Activated naive CD8-positive, alpha-beta T cell treated with anti-CD3 and anti-CD28 coated beads, Interleukin-2, amount 50 U/mL, for 16 hours (primary cell): Measurements from ENCODE around the gene ENAH.
A peak's percentile ranks its signal among the peaks of the same experiment; 100 is the strongest.
"Not testable (repeated sequence)": the region's sequence is repeated elsewhere in the genome, so short reads cannot be mapped to it uniquely, and the experiment has no call there.

Source experiments
- DNase-seq: peaks from one replicate; pipeline ENCODE4 v3.0.0-alpha.2; 2020; ENCODE audit warnings: low read depth, low spot score

ENAH gene

DNA sequence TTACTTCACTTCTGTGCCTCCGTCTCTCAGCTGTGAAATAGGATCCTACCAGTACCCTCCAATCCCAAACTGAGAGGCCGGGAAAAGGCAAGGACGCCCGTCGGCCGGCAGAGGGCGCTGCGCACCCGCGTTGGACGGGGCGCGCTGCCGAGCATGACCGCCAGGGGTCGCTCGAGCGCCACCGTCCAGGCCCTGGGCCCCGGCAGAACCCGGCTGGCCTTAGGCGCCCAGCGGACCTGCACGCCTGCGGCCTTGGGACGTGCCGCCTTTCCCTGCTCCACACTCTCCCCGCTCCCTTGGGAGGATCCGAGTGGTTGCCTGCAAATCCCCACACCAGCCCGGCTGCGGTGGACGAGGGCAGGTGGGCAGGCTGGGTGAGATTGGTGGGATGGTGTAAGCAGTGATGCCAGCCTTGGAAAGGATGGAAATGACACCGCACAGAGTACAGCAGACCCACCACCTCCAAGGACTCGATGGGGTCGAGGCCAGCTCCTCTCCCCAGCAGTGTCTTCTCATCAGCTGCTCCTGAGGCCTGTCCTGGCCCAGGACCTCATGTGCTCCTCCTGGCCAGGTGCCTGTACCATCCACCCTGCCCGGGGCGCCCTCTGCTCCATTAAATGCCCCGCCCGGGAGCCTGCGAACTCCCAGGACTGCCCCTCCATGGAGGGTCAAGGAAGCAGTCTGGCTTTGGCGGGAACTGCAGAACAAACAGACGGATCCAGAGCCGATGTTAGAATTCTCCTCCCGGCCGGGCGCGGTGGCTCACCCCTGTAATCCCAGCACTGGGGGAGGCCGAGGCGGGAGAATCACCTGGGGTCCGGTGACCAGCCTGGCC lies 177.7 kb downstream of the ENAH start:
- peak; percentile 14 for DNase-seq

DNA sequence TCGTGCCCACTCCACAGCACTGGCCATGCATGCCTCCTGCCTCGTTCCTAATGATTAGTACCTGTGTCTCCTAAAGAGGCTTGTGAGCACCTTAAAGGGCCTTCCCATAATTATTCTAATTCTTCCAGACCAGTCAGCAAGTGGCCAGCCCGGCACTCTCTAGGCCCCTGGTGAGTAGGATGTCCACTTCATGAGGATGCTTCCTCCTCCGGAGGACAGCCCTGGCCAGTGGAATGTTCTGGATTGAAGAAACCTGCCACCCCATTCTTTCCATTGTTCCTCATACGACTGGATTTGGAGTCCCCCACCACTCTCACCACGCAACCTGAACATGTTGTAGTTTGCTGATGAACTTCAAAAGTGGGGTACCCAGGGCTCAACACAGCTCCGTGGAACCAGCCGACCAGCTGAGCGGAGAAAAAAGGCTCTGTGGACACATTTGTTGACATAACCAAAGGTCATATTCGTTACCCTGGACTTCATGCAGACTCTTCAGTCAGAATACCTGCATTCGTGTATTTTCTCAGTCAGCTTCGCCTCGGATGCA lies 178.4 kb downstream of the ENAH start:
- DNase-seq = no peak

DNA sequence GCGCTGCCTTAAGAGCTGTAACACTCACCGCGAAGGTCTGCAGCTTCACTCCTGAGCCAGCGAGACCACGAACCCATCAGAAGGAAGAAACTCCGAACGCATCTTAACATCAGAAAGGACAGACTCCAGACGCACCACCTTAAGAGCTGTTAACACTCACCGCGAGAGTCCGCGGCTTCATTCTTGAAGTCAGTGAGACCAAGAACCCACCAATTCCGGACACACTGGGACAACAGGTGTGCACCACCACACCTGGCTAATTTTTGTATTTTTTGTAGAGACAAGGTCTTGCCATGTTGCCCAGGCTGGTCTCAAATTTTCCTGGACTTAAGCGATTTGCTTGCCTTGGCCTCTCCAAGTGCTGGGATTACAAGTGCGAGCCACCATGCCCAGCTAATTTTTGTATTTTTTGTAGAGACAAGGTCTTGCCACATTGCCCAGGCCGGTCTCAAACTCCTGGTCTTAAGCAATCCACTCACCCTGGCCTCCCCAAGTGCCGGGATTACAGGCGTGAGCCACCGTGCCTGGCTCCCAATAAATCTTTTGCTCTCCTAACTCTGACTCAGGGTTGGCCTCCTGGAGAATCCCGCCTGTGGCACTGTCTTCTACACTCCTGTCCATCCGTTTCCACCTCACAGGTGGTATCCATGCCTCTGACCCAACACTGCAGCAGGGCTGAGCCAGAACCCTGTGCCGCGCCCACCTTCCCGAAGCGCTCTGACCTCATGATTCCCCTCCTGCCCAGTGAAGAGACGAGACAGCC lies 179.1 kb downstream of the ENAH start:
- DNase-seq = not testable (repeated sequence)

DNA sequence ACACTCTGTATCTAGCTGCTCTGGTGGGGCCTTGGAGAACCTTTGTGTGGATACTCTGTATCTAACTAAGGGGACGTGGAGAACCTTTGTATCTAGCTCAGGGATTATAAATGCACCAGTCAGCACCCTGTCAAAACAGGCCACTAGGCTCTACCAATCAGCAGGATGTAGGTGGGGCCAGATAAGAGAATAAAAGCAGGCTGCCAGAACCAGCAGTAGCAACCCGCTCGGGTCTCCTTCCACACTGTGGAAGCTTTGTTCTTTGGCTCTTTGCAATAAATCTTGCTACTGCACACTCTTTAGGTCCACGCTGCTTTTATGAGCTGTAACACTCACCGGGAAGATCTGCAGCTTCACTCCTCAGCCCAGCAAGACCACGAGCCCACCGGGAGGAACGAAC lies 179.7 kb downstream of the ENAH start:
- not testable (repeated sequence) for DNase-seq

DNA sequence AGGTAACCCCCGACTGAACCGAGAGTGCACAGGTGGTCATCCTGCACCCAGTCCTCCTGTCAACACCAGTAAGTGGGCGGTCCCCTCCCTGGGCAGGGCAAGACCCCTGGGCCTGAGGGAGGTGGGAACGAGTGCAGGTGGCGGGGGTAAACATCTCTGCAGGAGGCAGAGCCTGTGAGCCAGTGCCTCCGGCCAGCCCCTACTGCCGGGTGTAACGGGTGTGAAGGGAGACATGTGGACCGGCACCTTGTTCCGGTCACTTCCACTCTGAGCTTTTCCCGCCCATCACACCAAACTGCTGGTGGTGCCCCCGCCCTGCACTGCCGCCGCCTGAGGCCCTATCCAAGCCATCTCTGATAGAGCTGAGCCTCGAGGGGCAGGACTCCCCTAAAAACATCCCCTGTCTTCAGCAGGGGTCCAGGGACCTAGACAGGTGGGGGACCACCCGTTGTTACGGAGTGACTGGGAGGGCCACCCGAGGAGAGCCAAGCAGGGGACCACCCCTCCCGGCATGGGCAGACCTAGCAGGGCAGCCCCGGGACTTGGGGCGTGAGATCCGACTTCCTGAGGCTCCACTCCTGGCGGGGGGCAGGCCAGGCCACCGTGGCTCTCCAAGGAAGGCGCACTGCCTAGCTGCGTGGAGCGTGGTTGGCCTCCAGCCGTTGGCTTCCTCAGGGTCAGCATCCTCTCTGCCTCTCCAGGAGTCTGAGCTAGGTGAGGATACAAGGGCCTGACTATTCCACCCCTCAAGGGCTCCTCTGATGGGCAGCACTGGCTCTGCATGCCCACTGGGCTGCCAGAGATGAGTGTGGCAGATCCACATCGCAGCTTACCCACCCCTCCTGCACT lies 181.2 kb downstream of the ENAH start:
- DNase-seq = no peak

DNA sequence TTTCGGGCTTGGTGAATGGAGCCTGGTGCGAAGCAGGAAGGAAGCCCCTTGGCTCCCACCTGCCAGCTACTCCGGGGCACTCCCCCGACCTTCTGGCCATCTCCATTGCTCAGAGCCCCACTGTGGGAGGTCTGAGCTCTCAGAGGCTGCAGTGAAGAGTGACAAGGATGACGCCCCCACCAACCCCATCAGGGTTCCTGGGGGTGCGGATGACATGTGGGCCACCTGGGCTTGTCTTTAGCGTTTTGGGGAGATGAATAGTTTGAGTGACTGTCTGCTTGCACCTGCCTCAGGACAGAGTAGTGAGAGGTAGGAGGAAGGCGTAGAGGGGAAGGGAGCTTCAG lies 181.8 kb downstream of the ENAH start:
- DNase-seq = no peak

DNA sequence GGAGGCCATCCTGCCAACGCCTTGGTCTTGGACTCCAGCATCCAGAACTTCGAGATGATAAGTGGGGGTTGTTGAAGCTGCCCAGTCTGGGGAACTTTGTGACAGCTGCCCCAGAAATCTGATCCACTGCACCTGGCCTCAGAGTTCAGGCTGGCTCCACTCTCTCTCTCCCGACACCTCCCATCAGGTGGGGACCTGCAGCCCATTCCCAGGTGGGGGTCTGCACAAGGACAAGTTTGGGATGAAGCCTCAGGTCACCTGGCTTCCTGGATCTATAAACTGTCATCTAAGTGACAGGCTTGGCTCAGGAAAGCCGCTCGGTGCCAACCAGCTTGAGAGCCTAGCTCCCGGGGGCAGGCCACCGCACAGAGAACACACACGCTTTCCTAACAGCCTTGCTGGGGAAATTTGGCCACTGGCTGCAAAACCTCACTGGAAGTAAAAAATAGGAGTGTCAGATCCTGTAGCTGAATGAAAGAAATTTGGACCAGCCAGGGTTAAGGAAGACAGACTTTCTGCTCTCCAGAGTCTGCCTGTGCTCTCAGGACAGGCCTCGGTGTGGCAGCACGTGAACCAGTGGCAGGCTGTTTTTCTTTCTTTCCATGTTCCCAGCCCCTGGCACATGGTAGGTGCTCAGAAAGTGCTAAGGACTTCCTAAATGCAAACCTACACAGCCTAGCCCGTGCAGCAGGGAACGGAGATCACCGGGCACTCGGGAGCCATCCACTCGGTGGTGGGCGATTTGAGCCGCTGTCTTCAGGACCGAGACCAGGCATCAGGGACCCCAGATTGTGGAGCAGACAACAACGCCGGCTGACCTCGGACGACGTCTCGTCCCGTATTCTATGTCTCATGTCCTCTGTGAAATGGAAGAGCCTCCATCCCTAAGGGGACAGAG lies 182.5 kb downstream of the ENAH start:
- no peak for DNase-seq

DNA sequence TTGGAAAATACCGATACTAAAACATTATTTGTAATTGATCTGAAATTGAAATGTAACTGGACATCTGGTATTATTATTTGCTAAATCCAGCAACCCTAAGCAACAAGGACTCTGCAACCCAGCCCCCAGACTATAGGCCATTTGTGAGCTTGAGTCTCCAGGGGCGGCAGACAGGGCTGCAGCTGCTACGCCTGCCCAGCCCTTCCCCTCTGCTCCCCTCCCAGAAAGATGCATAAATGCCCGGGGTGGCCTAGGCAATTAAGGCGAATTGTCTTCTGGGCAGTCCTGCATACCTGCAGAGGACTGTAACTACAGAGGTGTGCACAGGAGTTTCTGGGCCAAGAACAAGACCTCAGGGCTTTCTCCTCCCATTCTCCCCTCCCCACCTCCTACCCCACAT lies 183.9 kb downstream of the ENAH start:
- DNase-seq = no peak

DNA sequence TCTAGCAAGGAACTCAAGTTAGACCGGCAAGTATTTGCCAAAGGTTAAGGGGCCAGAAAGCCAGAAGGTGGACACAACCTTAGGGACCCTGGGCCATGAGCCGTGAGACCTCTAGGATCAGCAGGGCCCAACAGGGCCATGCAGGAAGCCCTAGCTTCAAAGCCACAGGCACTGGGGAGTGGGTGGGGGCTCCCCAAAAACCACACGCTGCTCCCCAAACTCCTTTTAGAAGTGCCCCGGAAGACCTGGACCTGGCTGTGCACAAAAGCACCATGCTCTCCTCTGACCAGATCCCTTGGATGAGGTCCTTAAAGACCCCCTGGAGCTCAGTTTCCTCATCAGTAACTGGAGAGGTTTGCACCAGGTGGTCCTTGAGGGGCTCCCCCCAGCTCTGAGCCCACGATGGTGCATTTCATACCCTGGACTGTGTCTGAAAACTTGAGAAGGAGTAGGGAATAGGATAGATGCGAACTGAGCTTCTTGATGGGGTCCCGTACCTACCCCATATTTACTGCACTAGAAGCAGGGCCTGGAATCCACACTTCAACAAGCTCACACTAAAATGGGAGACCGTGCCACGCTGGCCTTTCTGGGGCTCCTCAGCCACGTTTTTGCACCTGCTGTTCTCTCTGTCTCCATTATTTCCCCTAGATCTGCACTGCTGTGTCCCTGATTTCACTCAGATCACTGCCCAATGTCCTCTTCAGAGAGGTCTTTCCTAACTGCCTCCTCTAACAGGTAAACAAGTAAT lies 184.5 kb downstream of the ENAH start:
- no peak for DNase-seq

DNA sequence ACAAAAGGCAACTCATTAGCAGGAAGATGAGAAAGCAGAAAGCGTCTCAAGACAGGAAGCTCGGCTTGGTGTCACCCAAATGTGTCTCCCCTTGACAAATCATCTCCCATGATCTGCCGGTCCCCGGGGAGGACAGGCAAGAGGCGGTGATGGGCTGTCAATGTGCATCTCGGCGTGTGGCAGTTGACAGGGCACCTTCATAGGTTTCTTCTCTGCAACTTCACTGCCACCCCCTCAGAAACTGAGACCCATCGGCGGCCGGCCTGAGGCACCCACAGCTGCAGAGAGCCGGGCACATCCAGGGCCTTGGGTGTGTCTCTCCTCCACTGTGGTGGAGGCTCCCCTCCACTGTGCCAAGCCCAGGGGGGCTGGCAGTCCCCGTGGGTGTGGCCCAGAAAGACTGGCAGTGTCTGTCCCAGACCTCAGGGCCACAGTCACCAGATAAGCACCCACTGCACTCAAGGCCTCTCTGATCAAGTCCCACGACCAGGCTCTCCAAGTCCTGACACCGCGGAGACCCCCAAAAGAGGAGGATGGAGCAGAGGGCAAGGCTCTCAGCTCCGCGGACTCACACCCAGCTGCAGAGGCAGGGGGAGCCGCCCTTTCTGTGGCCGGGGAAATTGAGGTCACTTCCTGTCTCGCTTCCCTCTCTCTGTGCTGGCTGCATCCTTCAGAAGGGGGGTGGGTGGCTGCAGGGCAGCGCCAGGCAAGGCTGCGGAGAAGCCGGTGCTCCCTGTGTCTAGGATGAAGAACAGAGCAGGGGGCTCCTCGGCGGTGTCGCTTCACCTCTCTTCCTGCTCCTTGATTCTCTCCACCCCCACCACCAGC lies 185.5 kb downstream of the ENAH start:
- DNase-seq = peak; percentile 49

DNA sequence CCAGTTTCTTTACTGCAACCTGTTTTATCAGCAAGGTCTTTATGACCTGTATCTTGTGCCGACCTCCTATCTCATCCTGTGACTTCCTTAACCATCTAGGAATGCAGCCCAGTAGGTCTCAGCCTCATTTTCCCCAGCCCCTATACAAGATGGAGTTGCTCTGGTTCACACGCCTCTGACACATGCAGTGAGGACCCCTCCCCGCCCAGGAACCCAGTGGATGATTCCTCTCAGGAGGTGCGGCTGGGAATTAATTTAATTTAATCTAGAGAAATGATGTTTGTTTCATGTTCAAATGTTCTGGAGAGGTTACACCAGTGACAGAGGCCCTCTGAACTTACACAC lies 186.1 kb downstream of the ENAH start:
- no peak for DNase-seq

DNA sequence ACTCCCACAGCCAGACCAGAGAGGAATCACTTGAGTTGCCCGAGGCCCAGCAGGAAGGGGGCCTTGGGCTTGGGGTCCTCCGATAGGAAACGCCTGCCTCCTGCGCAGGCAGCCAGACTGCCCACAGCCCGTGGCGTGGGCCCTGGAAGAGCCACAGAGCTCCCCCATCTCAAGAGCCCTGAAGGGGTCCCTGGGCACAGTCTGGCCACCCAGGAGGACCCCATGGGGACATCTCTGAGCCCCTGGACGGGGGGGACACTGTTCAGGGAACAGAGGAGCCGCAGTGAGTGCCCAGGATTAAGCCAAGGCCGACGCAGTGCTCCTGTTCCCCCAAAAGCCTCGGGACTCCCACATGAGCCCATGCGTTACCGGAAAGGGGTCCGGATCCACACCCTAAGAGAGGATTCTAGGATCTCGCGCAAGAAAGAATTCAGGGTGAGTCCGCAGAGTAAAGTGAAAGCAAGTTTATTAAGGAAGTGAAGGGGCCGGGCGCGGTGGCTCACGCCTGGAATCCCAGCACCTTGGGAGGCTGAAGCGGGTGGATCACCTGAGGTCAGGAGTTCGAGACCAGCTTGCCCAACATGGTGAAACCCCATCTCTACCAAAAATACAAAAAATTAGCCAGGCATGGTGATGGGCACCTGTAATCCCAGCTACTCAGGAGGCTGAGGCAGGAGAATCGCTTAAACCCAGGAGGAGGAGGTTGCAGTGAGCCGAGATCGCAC lies 187.0 kb downstream of the ENAH start:
- DNase-seq = no peak

DNA sequence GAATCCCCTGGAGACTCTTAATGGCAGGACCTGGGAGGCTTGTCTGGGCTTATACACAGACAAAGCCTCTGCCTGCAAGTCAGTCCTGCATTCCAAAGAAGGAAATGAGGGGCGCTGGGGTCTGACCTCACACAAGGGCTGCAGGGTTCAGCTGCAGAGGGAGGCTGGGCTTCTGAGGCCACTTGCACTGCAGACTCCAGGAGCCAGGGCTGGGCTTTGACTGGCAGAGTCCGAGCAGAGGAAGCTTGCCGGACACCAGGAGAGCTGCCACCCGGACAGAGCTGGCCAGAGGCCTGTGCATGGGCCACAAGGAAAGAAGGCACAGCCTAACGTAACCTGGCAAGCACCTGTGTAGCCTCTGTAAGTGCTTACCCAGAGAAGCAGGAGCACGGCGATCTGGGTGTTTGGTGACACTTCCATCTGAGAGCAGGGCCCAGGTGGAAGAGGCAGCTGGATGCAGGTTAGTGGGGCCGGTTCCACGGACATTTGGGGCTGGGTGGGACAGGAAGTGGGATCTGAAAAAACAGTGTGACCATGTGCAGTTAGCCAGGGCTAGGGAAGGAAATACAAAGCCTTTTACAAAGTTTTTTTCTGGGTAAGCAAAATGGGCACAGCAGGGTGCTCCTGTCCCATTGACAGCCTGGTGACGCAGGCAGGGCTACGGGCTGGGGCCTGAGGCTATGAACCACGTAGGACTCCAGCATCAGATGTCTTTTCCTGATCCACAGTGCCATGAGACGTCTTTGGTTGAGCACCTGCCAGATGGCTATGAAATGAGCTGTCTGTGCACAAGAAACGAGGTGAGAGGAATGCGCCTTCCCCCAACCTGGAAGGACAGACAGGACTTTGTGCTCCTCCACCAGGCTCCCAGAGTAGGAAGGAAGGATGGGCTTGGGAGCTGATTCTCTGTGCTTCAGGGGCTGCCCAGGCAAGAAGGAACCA lies 187.8 kb downstream of the ENAH start:
- DNase-seq = no peak

DNA sequence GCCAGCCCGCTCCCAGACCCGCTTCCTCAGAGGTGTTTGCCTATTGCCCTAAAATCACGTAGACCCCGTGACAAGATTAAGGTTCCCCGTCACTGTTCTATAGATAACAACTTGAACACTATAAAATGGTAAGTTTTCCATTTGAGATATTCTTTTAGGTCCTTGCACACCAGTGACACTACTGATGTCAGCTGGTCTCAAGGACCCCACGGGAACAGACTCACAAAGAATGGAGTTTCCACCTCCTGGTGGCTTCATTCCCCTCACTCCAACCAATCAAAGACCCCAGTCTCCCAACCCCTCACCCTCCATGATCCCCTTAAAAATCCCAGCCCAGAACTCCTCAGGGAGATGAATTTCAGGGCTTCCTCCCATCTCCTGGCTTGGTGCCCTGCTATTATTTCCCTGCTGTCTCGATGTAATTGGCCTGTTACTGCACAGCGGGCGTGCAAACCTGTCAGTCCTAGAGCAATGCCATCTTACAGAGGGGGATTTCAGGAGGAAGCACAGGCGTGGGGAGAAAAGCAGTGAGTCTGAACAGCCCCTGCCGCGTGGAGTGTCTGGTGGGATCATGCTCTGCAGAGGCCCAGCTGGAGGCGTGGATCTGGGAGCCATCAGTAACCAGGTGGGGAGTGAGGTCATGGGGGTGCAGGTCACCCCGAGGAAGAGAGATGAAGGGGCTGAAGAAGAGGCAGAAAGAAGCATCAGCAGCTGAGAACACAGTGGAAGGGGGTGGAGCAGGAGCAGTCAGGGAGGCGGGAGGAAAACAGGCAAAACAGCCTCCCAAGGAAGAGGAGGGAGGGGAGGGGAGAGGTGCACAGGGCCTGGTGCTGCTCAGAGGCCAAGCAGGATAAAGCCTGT lies 190.0 kb downstream of the ENAH start:
- DNase-seq = no peak

DNA sequence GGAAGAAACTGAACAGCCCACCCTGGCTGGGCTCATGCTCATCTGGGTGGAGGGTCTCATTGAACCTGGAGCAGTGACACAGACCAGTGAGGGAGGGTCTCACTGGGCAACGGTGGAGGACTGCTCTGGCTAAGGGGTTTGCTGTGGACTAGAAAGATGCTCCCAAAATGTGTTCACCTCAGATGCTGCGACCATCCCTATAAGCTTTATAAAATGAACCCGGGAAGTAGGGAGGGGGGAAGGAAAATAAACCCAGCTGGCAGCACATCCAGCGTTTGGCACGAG lies 190.6 kb downstream of the ENAH start:
- no peak for DNase-seq

DNA sequence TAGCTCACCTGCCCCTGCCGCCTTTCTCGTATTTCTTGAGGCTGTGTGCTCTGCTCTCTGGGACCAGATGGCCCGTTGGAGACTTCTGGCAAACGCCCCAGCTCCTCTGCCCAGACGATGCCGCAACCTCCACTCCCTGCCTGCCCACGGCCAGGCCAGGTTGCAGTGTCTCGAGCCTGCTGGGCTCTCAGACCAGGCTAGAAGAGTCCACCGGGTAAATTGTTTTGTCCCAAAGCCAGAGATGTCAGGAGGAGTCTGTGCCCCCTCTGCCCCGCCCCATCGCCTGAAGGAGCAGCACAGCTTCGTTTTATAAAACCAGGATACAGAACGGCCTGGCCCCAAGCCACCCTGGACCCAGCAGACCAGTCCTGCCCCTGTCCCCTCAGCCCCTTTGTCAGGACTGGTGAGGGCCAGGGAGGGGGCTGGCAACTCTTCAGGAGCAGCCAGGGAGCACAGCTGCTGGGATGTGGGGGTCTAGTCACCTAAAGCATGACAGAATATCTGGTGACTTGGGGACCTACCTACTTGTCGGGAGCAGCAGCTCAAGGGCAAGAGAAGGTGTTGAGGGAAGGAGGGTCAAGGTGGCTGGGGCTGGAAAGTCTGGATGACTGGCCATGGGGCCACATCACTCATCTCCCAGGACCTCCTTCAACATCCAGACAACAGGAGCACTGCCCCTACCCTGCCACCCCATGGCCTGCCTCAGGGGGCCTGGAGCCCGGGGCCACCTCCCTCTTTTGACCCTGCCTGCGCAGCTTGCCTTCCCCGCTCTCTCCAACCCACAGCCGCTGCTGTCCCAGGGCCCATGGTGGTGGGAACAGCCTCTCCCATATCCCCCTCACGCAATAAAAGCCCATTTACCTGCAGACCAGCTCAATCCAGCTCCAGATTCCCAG lies 191.1 kb downstream of the ENAH start:
- DNase-seq = no peak
